WERI-Rb-1 (cell line): Measurements from ENCODE around the gene DRICH1.
"Not testable (repeated sequence)": the region's sequence is repeated elsewhere in the genome, so short reads cannot be mapped to it uniquely, and the experiment has no call there.

Experiments used
- DNase-seq: peaks from one replicate; pipeline ENCODE4 v3.0.0-alpha.2; 2020
- H3K27ac ChIP-seq: fragments of 250-450 bp; sonication (Bioruptor Pico); 2 replicates; pipeline ENCODE4 v1.5.1; 2020; ENCODE audit warnings: mild to moderate bottlenecking, moderate library complexity
- H3K27me3 ChIP-seq: fragments of 250-450 bp; sonication (Bioruptor Pico); 2 replicates; pipeline ENCODE4 v1.5.1; 2021; ENCODE audit warnings: mild to moderate bottlenecking, low read depth, moderate library complexity; ENCODE audit not compliant: insufficient read depth, severe bottlenecking
- H3K36me3 ChIP-seq: fragments of 250-450 bp; sonication (Bioruptor Pico); 2 replicates; pipeline ENCODE4 v1.5.1; 2020; ENCODE audit warnings: mild to moderate bottlenecking, moderate library complexity
- H3K4me3 ChIP-seq: 2 replicates; pipeline ENCODE4 v1.5.1; 2011; ENCODE audit warnings: low read depth, mild to moderate bottlenecking, control low read depth, low read length
- H3K9me3 ChIP-seq: fragments of 250-450 bp; sonication (Bioruptor Pico); 2 replicates; pipeline ENCODE4 v1.5.1; 2021; ENCODE audit warnings: mild to moderate bottlenecking, moderate library complexity; ENCODE audit not compliant: severe bottlenecking
- TF ChIP-seq, protein P1 (sequence below): IDR thresholded peaks from 2 replicates; pipeline ENCODE4 v1.5.1; 2011; ENCODE audit warnings: low read depth, mild to moderate bottlenecking, control low read depth, inconsistent platforms, low read length

Gene DRICH1

DNA sequence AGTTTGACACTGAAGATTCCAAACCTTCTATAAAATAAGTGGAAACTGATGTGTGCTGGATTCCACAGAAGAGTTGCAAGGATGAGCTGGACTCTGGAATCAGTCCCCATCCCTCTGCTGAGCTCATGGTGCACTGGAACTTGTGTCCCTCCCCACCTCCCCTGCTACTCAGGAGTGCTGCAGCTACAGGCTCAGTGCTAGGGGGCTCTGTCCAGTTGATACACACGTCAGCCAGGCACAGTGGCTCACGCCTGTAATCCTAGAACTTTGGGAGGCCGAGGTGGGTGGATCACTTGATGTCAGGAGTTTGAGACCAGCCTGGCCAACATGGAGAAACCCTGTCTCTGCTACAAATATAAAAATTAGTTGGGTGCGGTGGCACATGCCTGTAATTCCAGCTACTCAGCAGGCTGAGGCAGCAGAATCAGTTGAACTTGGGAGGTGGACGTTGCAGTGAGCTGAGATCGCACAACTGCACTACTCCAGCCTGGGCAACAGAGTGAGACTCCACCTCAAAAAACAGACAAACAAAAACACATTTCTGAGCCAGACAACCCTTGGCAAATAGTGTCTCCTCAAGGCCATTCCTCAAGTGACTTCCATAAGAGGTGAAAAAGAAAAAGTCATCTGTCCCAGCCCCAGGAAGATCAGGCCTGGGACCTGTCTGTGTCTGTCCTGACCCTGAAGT, 3.9 kb downstream of the DRICH1 start:
- TF ChIP-seq, protein P1, sequence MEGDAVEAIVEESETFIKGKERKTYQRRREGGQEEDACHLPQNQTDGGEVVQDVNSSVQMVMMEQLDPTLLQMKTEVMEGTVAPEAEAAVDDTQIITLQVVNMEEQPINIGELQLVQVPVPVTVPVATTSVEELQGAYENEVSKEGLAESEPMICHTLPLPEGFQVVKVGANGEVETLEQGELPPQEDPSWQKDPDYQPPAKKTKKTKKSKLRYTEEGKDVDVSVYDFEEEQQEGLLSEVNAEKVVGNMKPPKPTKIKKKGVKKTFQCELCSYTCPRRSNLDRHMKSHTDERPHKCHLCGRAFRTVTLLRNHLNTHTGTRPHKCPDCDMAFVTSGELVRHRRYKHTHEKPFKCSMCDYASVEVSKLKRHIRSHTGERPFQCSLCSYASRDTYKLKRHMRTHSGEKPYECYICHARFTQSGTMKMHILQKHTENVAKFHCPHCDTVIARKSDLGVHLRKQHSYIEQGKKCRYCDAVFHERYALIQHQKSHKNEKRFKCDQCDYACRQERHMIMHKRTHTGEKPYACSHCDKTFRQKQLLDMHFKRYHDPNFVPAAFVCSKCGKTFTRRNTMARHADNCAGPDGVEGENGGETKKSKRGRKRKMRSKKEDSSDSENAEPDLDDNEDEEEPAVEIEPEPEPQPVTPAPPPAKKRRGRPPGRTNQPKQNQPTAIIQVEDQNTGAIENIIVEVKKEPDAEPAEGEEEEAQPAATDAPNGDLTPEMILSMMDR: 0 out of 2 replicates have a peak, but pooled peaks have one; percentile 0
- DNase-seq, H3K4me3 ChIP-seq: not testable (repeated sequence)

DNA sequence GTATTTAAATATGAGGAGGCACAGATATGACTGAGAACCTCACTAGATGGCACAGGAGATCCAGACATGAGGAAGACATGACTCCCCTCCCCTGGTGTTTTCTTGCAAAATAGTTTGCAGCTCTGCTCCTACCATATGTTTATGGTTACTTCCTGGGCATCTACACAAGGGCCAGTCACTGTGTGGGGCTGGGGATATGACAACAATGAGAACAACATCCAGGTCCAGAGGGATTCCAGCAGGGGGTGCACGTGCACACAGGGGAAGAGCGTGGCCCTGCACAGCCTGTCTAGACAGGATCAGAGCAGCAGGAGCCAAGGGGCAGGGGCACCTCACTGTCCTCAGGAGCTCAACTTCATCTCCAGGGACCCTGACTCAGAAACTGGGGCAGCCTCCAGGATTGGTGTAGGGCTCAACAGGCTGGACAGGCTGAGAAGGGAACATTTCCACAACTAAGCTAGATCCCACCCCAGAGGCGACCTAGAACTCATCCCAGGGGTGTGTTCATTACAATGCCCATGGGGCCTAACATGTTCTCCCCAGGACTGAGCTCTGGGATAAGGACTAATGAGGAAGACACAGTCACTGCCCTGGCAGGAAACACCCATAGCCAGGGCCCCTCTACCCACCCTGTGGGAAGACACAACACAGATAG, 4.6 kb downstream of the DRICH1 start:
- not testable (repeated sequence) for H3K27me3 ChIP-seq, H3K9me3 ChIP-seq, H3K27ac ChIP-seq, H3K4me3 ChIP-seq, H3K36me3 ChIP-seq
- TF ChIP-seq, protein P1: peak; percentile 82
- peak; percentile 78 for DNase-seq

More for the DNA sequence above, 3.9 kb downstream of the DRICH1 start:
- H3K9me3 ChIP-seq, H3K36me3 ChIP-seq, H3K27me3 ChIP-seq, H3K27ac ChIP-seq: not testable (repeated sequence)

DNA sequence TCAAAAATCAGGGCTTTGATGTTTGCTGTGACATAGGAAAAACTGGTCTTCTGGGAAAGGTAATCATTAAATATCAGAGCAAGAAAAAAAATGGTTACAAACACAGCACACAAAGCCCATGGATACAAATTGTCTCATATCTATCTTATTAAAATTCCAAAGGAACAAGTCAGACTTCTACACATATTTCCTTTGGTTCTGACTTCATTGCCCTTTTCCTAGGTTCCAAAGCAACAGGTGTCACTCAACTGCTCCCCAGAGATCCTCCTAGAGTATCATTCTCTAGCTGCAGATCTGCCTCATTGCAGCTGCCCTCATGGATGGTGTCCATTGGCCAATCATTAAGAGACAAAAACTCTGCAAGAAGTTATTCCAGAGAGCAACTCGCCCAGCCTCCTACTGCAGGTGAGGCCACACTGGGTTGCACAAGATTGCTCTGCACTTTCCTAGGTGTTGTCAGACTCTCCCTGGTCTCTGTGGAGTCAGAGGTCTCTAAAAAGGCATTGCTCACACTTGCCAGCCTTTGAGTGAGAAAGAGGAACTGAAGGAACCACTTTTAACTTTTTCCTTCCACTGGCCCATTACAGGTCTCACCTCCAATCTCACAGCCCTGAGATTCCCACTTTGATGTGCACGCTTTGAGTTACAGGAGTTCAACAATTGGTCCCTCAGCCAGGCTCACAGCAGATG, 5.7 kb downstream of the DRICH1 start:
- Histone ChIP-seq H3K27ac (no peak overlapping the region), H3K36me3 (no peaks in the 10 kb centered on the region), H3K4me3 (no peak overlapping the region), H3K27me3 (no peaks in the 10 kb centered on the region), H3K9me3 (no peaks in the 10 kb centered on the region)
- no peak for DNase-seq
- TF ChIP-seq, protein P1: no peak

DNA sequence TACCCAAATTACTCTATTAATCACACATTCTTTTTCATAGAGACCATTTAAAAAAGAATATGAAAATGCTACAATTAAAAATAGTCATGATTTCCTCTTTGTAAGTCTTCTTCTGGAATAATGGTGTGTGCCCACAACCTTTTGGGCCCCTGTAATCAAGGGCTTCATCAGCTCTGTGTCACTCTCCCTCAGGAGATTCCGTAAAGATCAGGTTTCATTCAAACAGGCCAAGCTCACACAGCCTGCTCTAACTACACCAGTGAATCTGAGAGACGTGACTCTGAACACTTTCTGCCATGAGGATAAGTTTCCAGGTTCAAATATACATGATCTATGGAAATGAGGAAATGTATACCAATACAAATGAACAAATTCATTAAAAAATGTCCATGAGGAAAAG, 9.5 kb downstream of the DRICH1 start:
- TF ChIP-seq, protein P1: no peak
- Histone ChIP-seq H3K36me3 (no peaks in the 10 kb centered on the region), H3K27me3 (no peaks in the 10 kb centered on the region), H3K9me3 (no peaks in the 10 kb centered on the region), H3K27ac (no peak overlapping the region), H3K4me3 (no peak overlapping the region)
- no peak for DNase-seq

DNA sequence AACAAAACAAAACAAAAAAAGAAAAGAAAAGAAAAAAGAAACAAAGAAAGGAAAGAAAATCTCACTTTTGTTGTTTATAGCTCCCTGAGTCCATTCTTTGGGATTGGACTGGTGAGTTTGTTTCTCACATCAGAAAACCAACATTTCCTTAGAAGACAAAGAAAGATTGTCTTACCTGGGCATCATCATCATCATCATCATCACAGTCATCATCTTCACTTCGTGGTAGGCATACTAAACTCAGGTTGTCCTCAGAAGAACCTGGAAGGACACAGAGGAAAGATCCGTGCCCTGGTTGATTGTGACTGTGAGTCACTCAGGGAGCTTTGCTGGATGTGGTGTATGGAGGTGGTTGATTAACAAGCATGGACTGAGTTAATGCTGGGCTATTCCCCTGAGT, 10.2 kb downstream of the DRICH1 start:
- not testable (repeated sequence) for H3K4me3 ChIP-seq, H3K27me3 ChIP-seq, H3K27ac ChIP-seq, H3K9me3 ChIP-seq, H3K36me3 ChIP-seq, DNase-seq

DNA sequence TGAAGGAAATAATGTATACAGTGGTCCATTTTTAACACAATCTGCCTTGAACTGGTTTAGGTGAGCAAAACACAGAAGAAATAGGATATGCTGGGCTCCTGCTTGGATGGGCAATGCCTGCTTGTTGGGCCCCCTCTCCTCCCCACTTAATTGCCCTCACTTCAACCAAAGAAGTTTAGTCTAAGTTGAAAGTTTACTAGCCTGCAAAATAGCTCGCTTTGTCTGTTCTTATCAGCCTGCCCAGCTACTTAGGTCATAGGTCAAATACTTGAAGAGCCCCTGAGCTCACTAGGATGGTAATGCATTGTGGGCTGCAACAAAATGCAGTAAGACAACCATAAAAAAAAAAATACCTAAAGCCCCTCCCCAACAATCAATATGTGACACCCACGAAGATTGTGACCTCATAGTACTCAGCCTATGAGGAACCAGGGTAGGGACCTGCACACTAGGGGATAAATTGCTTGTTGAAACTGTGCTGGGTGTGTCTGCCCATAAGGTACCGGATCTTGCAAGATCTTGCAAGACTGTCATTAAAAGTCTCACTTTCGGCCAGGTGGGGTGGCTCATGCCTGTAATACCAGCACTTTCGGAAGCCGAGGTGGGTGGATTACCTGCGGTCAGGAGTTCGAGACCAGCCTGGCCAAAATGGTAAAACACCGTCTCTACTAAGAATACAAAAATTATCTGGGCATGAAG, 10.9 kb downstream of the DRICH1 start:
- no peaks in the 10 kb centered on the region for H3K36me3 ChIP-seq
- TF ChIP-seq, protein P1: no peak
- H3K27ac ChIP-seq: no peak overlapping the region
- no peak for DNase-seq
- no peaks in the 10 kb centered on the region for H3K27me3 ChIP-seq
- no peaks in the 10 kb centered on the region for H3K9me3 ChIP-seq
- no peak overlapping the region for H3K4me3 ChIP-seq
